Neuron (in vitro differentiated cells): Measurements from ENCODE around the gene CBFA2T3.
A peak's percentile ranks its signal among the peaks of the same experiment; 100 is the strongest.

Experiments used
- H2AFZ ChIP-seq: one replicate; pipeline ENCODE4 v1.6.1; 2013; ENCODE audit warnings: low read depth, mild to moderate bottlenecking, inconsistent platforms, low read length, moderate library complexity
- H3K27me3 ChIP-seq: one replicate; pipeline ENCODE4 v1.6.1; 2013; ENCODE audit warnings: low read length; ENCODE audit not compliant: insufficient read depth
- H3K36me3 ChIP-seq: one replicate; pipeline ENCODE4 v1.6.1; 2013; ENCODE audit warnings: low read length; ENCODE audit not compliant: insufficient read depth
- H3K4me1 ChIP-seq: one replicate; pipeline ENCODE4 v1.6.1; 2013; ENCODE audit warnings: low read length; ENCODE audit not compliant: insufficient read depth
- H3K4me3 ChIP-seq: 2 replicates; pipeline ENCODE4 v1.5.1; 2013; ENCODE audit warnings: mild to moderate bottlenecking, low read length, moderate library complexity
- H3K9me3 ChIP-seq: one replicate; pipeline ENCODE4 v1.6.1; 2013; ENCODE audit warnings: low read length

CBFA2T3 gene

GRCh38 chr16:88864099-88864498 is 112.9 kb downstream of the CBFA2T3 start:
- no peaks in the 10 kb centered on the region for H3K4me1 ChIP-seq
- no peak overlapping the region for H2AFZ ChIP-seq
- H3K27me3 ChIP-seq, result peaks cover 22% of the 10 kb centered on the region

DNA sequence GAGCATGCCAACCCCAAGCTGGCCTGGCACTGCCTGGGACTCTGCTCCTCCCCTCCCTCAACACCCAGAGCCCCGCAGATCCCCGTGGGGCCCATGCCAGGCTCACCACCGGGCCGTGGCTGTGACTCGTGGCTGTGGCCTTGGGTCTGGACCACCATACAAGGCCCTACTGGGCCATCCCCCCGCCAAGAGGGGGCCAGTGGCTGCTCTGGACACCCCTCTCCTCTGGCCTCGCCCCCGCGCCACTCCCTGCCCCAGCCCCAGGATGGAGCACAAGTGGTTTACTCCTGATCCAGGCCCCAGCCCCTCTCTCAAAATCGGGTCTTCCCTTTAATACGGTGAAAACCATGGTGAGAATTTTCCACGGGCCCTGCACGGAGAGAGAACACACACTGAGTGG is 113.6 kb downstream of the CBFA2T3 start:
- H2AFZ ChIP-seq, result no peak overlapping the region
- H3K4me3 ChIP-seq, result no peak overlapping the region
- H3K4me1 ChIP-seq, result peaks cover 2% of the 10 kb centered on the region
- H3K36me3 ChIP-seq, result peaks cover 19% of the 10 kb centered on the region
- no peaks in the 10 kb centered on the region for H3K9me3 ChIP-seq
- H3K27me3 ChIP-seq, result peaks cover 16% of the 10 kb centered on the region

More at GRCh38 chr16:88864099-88864498, 112.9 kb downstream of the CBFA2T3 start:
- H3K4me3 ChIP-seq, result no peak overlapping the region
- no peaks in the 10 kb centered on the region for H3K9me3 ChIP-seq
- peaks cover 17% of the 10 kb centered on the region for H3K36me3 ChIP-seq

GRCh38 chr16:88862968-88863367 is 114.0 kb downstream of the CBFA2T3 start:
- no peak overlapping the region for H2AFZ ChIP-seq
- peaks cover 13% of the 10 kb centered on the region for H3K27me3 ChIP-seq
- H3K36me3 ChIP-seq, result peaks cover 20% of the 10 kb centered on the region
- H3K4me3 ChIP-seq, result no peak overlapping the region
- H3K4me1 ChIP-seq, result peaks cover 6% of the 10 kb centered on the region
- H3K9me3 ChIP-seq, result no peaks in the 10 kb centered on the region

DNA sequence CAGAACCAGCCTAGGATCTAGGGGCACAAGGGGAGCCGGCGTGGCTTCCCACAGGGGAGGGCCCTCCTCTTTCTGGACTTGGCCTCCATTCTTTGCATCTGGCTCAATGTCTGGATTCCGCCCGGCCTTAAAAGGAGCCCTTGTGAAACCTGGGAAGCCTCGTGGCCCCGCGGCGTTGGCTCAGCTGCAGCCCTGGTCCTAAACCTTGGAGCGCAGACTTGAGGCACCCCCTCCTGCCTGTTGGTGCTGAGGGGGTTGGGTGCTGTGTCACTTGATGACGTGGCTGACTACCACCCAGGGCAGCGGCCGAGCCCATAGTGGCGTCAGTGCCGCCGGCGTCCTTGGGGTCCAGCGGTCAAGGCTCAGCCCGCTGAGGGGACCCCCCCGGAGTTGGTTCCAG is 115.6 kb downstream of the CBFA2T3 start:
- H3K27me3 ChIP-seq, result peaks cover 3% of the 10 kb centered on the region

GRCh38 chr16:88859381-88860091 is 117.5 kb downstream of the CBFA2T3 start:
- Histone ChIP-seq H3K4me3 (no peak overlapping the region), H3K9me3 (no peaks in the 10 kb centered on the region), H3K36me3 (peaks cover 20% of the 10 kb centered on the region), H2AFZ (no peak overlapping the region), H3K4me1 (peaks cover 25% of the 10 kb centered on the region), H3K27me3 (no peaks in the 10 kb centered on the region)

More for the DNA sequence above, 115.6 kb downstream of the CBFA2T3 start:
- H3K9me3 ChIP-seq, result no peaks in the 10 kb centered on the region
- H3K4me1 ChIP-seq, result peaks cover 11% of the 10 kb centered on the region
- no peak overlapping the region for H2AFZ ChIP-seq
- peaks cover 20% of the 10 kb centered on the region for H3K36me3 ChIP-seq
- H3K4me3 ChIP-seq, result no peak overlapping the region

DNA sequence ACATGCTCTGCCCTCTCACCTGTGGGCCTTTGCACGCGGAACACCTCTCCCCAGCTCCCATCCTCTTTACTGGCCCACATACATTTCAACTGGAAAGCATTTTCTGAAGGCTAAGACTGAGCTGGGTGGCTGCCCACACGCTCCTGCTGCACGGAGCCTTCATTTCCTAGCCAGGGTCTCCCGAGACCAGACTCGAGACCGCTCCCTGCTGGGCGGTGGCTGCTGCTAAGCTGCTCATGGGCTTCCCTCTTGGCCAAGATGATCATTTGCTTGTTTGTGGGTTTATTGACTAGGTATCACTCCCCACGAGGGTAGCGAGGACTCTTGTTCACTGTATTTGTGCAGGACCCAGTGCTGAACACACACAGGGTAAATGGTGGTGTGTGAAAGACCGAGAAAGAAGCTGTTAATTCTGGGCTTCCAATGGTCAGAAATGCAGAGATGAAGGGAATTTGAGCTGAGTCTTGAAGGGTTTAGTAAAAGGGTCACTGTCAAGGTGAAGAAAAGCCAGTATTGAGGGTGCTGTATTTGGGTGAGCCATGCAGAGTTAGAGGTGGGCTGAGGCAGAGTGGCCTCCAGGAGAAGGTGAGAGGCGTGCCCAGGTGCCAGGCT is 119.2 kb downstream of the CBFA2T3 start:
- no peaks in the 10 kb centered on the region for H3K27me3 ChIP-seq
- H3K9me3 ChIP-seq, result no peaks in the 10 kb centered on the region
- H3K36me3 ChIP-seq, result peaks cover 20% of the 10 kb centered on the region
- peak overlapping the region; percentile 90 for H3K4me3 ChIP-seq
- peaks cover 36% of the 10 kb centered on the region for H3K4me1 ChIP-seq
- H2AFZ ChIP-seq, result peak overlapping the region; percentile 65

DNA sequence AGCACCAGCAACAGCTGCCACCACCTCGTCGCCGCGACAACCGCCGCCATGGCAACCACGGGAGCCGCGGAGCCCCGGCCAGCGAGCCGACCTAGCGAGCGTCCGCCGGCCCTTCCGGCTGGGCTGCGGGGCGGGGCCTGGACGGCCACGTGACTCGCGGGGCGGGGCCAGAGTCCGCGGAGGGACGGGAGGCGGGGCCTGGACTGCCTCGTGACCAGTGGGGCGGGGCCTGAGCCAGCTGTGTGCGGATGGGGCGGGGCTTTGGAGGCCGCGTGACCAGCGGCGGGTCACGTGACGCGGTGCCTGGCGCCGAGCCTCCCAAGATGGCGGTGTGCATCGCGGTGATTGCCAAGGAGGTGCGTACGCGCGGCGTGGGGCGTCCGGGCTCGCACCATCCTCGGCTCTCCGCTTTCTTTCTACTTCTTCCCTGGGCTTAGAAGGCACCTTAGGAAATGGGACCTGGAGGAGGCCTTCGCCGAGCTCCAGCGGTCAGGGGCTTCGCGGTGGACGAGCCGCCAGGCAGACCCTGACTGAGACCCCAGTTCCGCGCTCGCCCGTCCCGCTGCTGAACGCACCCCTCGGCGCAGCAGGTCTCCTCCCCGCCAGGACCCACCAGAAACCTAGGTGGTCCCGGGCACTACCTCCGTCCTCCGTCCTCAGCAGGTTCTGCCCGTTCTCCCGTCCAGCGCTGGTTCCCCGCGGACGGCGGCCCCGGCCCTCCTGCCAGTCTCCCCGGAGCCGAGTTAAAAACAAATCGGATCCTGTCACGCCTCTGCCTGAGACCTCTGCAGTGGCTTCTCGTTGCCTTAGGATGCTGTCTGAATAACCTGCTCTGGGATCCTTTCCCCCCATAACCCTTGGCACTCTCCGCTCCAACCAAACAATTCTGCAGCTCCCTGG is 119.9 kb downstream of the CBFA2T3 start, which contains the start of the genes GALNS and TRAPPC2L:
Gene GALNS, minus strand, starts transcription at position 120 of the 900 bp plus-strand sequence. Its CDS starts 70 bp downstream, at position 50.
Gene TRAPPC2L, plus strand, starts transcription at position 300 of the 900 bp plus-strand sequence. Its CDS starts 24 bp downstream, at position 324.
- Histone ChIP-seq H3K36me3 (peaks cover 20% of the 10 kb centered on the region), H3K27me3 (no peaks in the 10 kb centered on the region), H2AFZ (peak within 1 kb of the TSS; percentile 65), H3K4me3 (peak within 1 kb of the TSS; percentile 90), H3K4me1 (peaks cover 36% of the 10 kb centered on the region), H3K9me3 (no peaks in the 10 kb centered on the region)

GRCh38 chr16:88856122-88856827 is 120.7 kb downstream of the CBFA2T3 start:
- peak overlapping the region; percentile 90 for H3K4me3 ChIP-seq
- no peak overlapping the region for H2AFZ ChIP-seq
- H3K9me3 ChIP-seq, result peaks cover 2% of the 10 kb centered on the region
- no peaks in the 10 kb centered on the region for H3K27me3 ChIP-seq
- H3K4me1 ChIP-seq, result peaks cover 36% of the 10 kb centered on the region
- H3K36me3 ChIP-seq, result peaks cover 17% of the 10 kb centered on the region

GRCh38 chr16:88855736-88856121 is 121.3 kb downstream of the CBFA2T3 start:
- Histone ChIP-seq H3K9me3 (peaks cover 2% of the 10 kb centered on the region), H3K4me1 (peaks cover 36% of the 10 kb centered on the region), H3K27me3 (no peaks in the 10 kb centered on the region), H2AFZ (no peak overlapping the region), H3K4me3 (peak overlapping the region; percentile 54), H3K36me3 (peaks cover 17% of the 10 kb centered on the region)

GRCh38 chr16:88855176-88855575 is 121.8 kb downstream of the CBFA2T3 start:
- no peak overlapping the region for H3K4me3 ChIP-seq
- no peaks in the 10 kb centered on the region for H3K27me3 ChIP-seq
- H2AFZ ChIP-seq, result no peak overlapping the region
- H3K9me3 ChIP-seq, result peaks cover 2% of the 10 kb centered on the region
- H3K4me1 ChIP-seq, result peaks cover 36% of the 10 kb centered on the region
- peaks cover 13% of the 10 kb centered on the region for H3K36me3 ChIP-seq

GRCh38 chr16:88854306-88855111 is 122.5 kb downstream of the CBFA2T3 start:
- Histone ChIP-seq H3K36me3 (peaks cover 6% of the 10 kb centered on the region), H3K27me3 (no peaks in the 10 kb centered on the region), H3K4me3 (no peak overlapping the region), H3K4me1 (peaks cover 36% of the 10 kb centered on the region), H2AFZ (no peak overlapping the region), H3K9me3 (peaks cover 2% of the 10 kb centered on the region)
